ENCODE data around the gene MPZL2. TPM values are rescaled to one million over a fixed set of nuclear protein-coding genes. Genes with fewer than 3 reads are reported as not detected.

The MPZL2 gene
- 0.44 and 0.68 TPM in 2 replicates for total RNA-seq

DNA sequence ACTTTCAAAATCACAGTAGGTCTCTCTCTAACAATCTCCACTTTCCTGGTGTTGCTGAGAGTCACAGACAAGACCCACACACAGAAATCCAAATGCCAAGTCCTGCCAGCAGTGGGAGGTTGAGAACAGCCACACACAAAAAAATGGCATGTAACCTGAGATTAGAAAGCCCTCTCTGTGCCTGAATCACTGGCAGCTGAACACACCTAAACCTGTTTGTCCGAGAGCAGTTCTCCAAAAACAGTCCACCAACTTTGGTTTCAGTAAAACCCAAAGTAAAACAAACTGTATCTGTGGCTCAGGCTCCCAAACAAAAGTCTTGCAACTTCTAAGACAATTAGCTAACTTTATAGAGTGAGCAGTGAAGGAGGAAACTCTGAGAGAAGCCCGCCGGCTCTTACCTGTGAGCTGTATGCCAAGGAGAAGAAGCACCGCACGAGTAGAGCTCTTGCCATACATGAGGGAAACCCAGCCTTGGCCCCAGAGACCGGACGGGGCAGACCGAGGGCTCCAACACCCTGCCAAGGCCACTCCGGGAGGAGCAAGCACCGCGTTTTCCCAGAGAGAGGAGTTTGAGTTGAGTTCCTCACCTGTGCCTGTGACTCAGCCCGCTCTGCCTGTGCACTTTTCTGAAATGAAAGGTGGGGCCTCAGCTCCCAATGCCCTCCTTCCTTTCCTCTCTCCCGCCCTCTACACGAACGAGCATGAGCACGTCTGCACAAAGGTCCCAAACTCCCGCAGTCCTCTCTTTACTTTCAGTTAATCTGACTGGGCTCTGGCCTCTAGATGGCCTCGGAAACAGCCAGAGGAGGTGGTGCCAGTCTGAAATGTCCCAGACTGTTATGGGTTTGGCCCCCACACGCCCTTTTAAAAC is at the start of gene MPZL2:
Gene MPZL2, minus strand, starts transcription at position 603 of the 874 bp plus-strand sequence. Its CDS starts 144 bp downstream, at position 459.

DNA sequence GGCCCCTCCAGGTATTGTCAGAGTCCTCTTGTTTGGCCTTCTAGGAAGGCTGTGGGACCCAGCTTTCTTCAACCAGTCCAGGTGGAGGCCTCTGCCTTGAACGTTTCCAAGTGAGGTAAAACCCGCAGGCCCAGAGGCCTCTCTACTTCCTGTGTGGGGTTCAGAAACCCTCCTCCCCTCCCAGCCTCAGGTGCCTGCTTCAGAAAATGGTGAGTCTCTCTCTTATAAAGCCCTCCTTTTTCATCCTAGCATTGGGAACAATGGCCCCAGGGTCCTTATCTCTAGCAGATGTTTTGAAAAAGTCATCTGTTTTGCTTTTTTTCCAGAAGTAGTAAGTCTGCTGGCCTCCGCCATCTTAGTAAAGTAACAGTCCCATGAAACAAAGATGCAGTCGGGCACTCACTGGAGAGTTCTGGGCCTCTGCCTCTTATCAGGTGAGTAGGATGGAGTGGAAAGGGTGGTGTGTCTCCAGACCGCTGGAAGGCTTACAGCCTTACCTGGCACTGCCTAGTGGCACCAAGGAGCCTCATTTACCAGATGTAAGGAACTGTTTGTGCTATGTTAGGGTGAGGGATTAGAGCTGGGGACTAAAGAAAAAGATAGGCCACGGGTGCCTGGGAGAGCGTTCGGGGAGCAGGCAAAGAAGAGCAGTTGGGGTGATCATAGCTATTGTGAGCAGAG is 40.6 kb upstream of the MPZL2 start, which contains the start of gene CD3E:
Gene CD3E, plus strand, starts transcription at position 163 of the 681 bp plus-strand sequence. Its CDS starts 223 bp downstream, at position 386.

DNA sequence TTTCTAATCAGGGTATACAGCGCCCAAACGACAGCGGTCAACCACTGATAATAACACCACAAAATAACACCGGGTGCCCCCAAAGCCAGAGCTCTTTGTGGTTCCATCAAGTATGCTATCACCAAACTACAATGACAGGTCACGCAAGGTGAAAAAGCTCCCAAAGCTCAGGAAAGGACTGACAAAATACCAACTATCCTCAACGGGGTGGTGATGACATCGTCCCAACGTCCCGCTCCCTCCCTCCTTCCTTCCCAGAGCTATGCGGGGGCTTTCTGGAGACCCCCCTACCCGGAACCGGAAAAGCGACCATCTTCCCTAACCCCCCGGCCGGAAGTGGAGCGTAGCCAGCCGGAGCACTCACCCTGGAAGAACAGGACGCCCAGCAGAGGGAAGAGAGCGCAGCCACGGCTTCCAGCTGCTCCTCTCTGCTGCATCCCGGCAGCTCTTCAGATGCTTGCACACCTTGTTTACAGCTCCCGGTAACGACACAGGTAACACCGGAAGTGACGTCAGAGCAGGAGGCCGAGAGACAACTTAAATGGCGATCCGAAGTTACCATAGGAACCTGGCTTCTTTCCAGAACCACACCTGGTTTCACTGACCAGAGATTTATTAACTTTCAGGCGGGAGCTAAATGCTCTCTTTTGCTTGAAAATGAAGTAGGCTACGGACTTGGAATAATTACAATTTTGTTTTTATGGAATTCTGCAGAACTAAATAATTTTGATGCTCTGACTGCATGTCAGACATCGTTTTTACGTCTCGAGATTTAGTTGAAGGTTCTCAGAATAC is 12.0 kb downstream of the MPZL2 start, which contains the start of gene MPZL3:
Gene MPZL3, minus strand, starts transcription at position 508 of the 795 bp plus-strand sequence. Its CDS starts 71 bp downstream, at position 437.

DNA sequence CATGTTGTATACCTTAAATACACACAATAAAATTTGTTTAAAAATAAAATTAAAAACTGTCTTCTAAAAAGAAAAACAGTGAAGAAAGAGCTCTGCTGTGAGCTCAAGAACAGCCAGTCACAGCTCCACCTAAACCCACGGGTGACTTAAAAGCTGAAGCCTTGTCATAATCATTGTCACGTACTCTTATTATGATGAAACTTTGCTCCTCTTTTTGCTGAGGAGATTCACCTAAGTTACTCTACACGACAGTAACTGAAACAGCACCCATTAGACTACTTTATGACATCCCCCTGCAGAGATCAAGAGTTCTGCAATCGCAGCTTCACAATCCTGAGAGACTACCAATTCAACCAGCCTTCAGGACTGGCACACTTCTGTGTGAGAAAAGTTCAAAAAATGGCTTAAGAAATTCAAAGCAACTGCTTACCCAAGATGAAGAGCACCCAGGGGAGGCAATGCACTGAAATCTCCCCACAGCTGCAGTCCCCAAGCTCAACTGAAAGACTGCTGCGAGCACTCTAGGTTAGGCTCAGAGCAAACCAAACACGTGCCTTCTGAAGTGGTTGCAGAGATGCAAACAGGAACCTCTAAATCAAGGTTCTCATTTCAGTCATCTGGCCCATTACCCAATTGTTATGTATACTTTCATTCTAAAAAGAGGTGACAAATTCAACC is 39.4 kb downstream of the MPZL2 start, which contains the start of gene JAML:
Gene JAML, minus strand, starts transcription at position 501 of the 678 bp plus-strand sequence. CDS start 10,145 bp downstream, outside the sequence.

Other genes with a start within 250 kb of the MPZL2 start
- not detected in 2 replicates for gene TMPRSS4, start 187.2 kb downstream of the MPZL2 start, total RNA-seq
- gene SMIM35, start 177.3 kb downstream of the MPZL2 start, total RNA-seq: not detected in 2 replicates
- 0.19 and 0.44 TPM in 2 replicates for gene SCN4B, start 111.5 kb downstream of the MPZL2 start, total RNA-seq
- gene SCN2B, start 87.7 kb downstream of the MPZL2 start, total RNA-seq: not detected in 2 replicates
- not detected in 2 replicates for gene JAML, start 39.3 kb downstream of the MPZL2 start, total RNA-seq
- gene MPZL3, start 11.9 kb downstream of the MPZL2 start, total RNA-seq: 0.05 and 0.06 TPM in 2 replicates
- gene CD3E, start 40.4 kb upstream of the MPZL2 start, total RNA-seq: not detected in 2 replicates
- not detected in 2 replicates for gene CD3D, start 78.4 kb upstream of the MPZL2 start, total RNA-seq
- gene CD3G, start 80.0 kb upstream of the MPZL2 start, total RNA-seq: not detected in 2 replicates
- 30.8 and 32.3 TPM in 2 replicates for gene UBE4A, start 95.3 kb upstream of the MPZL2 start, total RNA-seq
- gene ATP5MG, start 137.3 kb upstream of the MPZL2 start, total RNA-seq: 27.5 and 29.8 TPM in 2 replicates
- gene KMT2A, start 172.2 kb upstream of the MPZL2 start, total RNA-seq: 28.0 and 33.8 TPM in 2 replicates